Stomach (tissue), 9 donors: ENCODE measurements around the gene TWIST1. TPM values are rescaled to one million over a fixed set of nuclear protein-coding genes. Genes with fewer than 3 reads are reported as not detected.

ENCODE experiments used
- DNase-seq, 2 donors: peaks; one replicate each; pipeline versions ENCODE4 v3.0.0 to v3.0.0-alpha.2; 2013 to 2019
- H3K27ac ChIP-seq, 5 donors: fragments of 200-600 bp in 4 of 5; sonication (generic) in 4 of 5; one replicate each; pipeline ENCODE4 v1.5.1; 2013 to 2019; ENCODE audit warnings: mild to moderate bottlenecking in 1 of 5, moderate library complexity in 1 of 5
- H3K27me3 ChIP-seq, 3 donors: fragments of 200-600 bp; sonication (generic); one replicate each; pipeline ENCODE4 v1.5.1; 2017 to 2019; ENCODE audit warnings: mixed run types in 1 of 3
- H3K36me3 ChIP-seq, 4 donors: fragments of 200-600 bp; sonication (generic); 1 replicate in 3 of 4; 2 replicates in 1 of 4; pipeline ENCODE4 v1.5.1; 2016 to 2019
- H3K4me1 ChIP-seq, 4 donors: fragments of 200-600 bp; sonication (generic); one replicate each; pipeline ENCODE4 v1.5.1; 2016 to 2019
- H3K4me3 ChIP-seq, 4 donors: fragments of 200-600 bp; sonication (generic) in 3 of 4; one replicate each; pipeline ENCODE4 v1.5.1; 2016 to 2019; ENCODE audit warnings: mild to moderate bottlenecking in 1 of 4
- H3K9me3 ChIP-seq, 4 donors: fragments of 200-600 bp; sonication (generic); one replicate each; pipeline ENCODE4 v1.5.1; 2016 to 2019
- EP300 ChIP-seq: sonication (generic); formaldehyde crosslinking; IDR thresholded peaks from one replicate; pipeline ENCODE4 v1.6.1; 2017; ENCODE audit warnings: antibody characterized with exemption
- POLR2A ChIP-seq, 4 donors: fragments of 450-650 bp; IDR thresholded peaks; one replicate each; pipeline ENCODE4 v1.6.1; 2016; ENCODE audit warnings: antibody characterized with exemption in 4 of 4, control low read depth in 2 of 4, mild to moderate bottlenecking in 1 of 4, moderate library complexity in 1 of 4
- POLR2AphosphoS5 ChIP-seq, 3 donors: sonication (generic); formaldehyde crosslinking; IDR thresholded peaks; one replicate each; pipeline ENCODE4 v1.6.1; 2016; ENCODE audit warnings: antibody characterized with exemption in 3 of 3
- whole genome bisulfite sequencing, 5 donors: extraction: QIAGEN DNeasy Blood & Tissue Kit in 3 of 5; methylation state at CpG; one replicate each; pipeline versions ENCODE4 v1.1.5 to v1.1.7; 2013 to 2018; 5-methylcytosine and 5-hydroxymethylcytosine counted together
- intact Hi-C: fragments of 100-400 bp; cut with DNase I; formaldehyde crosslinking; loops from one replicate; pipeline ENCODE4 v1.15.1; 2023; ENCODE audit warnings: low total_unique reads
- polyA plus RNA-seq, 3 donors: library from polyadenylated mRNA; stranded (reverse); fragments of 200-250 nt; gene quantifications; one replicate each; pipeline ENCODE4 v1.2.3, GENCODE V29; 2013
- total RNA-seq, 5 donors: library from RNA; depleted of rRNA; stranded (reverse); fragments of >200 nt; gene quantifications; one replicate each; pipeline versions ENCODE4 v1.1.0 to v1.2.3, GENCODE V29; 2014 to 2016
- TF ChIP-seq, protein P1 (sequence below), 7 experiments: fragments of 450-650 bp in 4 of 7; fragments of 200-600 bp in 3 of 7; sonication (generic) in 3 of 7; IDR thresholded peaks; one replicate each; pipeline ENCODE4 v1.5.1; 2016 to 2019; ENCODE audit warnings: antibody characterized with exemption in 7 of 7, control low read depth in 2 of 7, mild to moderate bottlenecking in 1 of 7
- donor health status: healthy with polysubstance abuse.
- donor health status: Bipolar disorder and iron deficiency.
- donor health status: healthy.

Gene TWIST1
- total and polyA plus RNA-seq, 8 donors = 0.58 to 169 (median 4.6) TPM; not detected in 1

DNA sequence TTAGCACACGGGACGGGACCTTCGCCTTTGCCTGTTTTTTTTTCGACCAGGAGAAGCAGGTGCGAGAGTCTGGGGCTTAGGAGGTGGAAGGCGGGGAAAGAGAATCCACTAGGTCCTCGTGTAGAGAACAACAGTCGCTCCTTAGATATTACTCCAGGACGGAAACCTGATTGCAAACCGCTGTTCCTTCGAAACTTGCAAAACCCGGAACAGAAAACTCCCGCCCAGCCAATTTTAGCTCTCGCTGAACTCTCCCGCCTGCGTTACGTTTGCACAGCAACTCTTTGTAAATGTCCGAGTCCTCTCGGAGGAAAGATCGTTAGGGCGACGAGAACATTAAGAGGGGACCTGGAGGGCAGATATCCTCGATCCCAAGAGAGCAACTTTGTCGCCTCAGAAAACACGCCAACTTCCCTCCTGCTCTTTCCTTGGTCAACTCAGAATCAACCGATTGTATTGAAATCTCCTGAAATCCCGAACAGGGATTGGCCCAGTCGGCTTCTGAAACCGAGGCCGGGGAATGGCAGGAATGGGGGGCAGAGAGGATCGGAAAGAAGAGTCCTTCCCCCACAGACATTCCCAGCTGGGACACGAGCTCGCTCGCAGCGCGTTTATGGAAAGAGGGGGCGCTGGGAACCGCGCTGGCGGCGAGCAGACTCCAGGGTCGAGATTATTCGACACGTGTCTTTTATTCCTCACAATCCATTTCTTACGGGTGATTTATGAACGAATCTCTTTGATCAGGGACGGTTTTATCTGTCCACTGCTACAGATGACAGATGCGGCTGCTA, 9.9 kb downstream of the TWIST1 start:
- Histone ChIP-seq H3K9me3 (peaks cover 0 to 4% (median 0%) of the 10 kb centered on the region in 4 donors), H3K27ac (peak overlapping the region in 3 of 5 donors; percentile 55 to 81 (median 61)), H3K27me3 (peaks cover 4 to 99% (median 69%) of the 10 kb centered on the region in 3 donors), H3K4me3 (peak overlapping the region; percentile 40 to 44 (median 42)), H3K36me3 (no peaks in the 10 kb centered on the region), H3K4me1 (peaks cover 4 to 31% (median 25%) of the 10 kb centered on the region in 4 donors)
- DNase-seq = peak in 1 of 2 donors; percentile 77
- 2 to 4% (median 4%) methylated on average over 37 to 48 of the region's 48 CpGs for WGBS, 5 donors
- intact Hi-C loops = no loop called here
- TF ChIP-seq, protein P1, sequence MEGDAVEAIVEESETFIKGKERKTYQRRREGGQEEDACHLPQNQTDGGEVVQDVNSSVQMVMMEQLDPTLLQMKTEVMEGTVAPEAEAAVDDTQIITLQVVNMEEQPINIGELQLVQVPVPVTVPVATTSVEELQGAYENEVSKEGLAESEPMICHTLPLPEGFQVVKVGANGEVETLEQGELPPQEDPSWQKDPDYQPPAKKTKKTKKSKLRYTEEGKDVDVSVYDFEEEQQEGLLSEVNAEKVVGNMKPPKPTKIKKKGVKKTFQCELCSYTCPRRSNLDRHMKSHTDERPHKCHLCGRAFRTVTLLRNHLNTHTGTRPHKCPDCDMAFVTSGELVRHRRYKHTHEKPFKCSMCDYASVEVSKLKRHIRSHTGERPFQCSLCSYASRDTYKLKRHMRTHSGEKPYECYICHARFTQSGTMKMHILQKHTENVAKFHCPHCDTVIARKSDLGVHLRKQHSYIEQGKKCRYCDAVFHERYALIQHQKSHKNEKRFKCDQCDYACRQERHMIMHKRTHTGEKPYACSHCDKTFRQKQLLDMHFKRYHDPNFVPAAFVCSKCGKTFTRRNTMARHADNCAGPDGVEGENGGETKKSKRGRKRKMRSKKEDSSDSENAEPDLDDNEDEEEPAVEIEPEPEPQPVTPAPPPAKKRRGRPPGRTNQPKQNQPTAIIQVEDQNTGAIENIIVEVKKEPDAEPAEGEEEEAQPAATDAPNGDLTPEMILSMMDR (IDR thresholded peaks at IDR 0.05) = no peak
- TF ChIP-seq POLR2A (IDR thresholded peaks at IDR 0.05) (no peak), EP300 (no peak), POLR2AphosphoS5 (IDR thresholded peaks at IDR 0.05) (no peak)

DNA sequence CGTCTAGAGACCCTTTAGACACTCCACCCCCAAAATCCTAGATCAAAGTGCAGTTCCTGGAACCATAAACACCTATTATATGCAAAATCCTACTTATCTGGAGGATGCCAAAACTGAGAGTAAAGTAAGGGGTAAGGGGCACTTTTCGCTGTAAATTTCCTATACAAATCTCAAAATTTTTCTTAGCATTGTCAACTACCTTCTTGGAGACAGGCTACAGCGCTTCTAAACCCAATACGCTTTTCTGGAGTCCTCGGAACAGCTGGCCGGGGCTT, 10.4 kb downstream of the TWIST1 start:
- Histone ChIP-seq H3K27ac (peak overlapping the region in 3 of 5 donors; percentile 55 to 81 (median 61)), H3K36me3 (no peaks in the 10 kb centered on the region), H3K9me3 (peaks cover 0 to 4% (median 0%) of the 10 kb centered on the region in 4 donors), H3K4me1 (peaks cover 4 to 26% (median 22%) of the 10 kb centered on the region in 4 donors), H3K4me3 (peak overlapping the region; percentile 40 to 44 (median 42)), H3K27me3 (peaks cover 0 to 99% (median 63%) of the 10 kb centered on the region in 3 donors)
- intact Hi-C loops = no loop called here
- DNase-seq = no peak
- TF ChIP-seq POLR2AphosphoS5 (IDR thresholded peaks at IDR 0.05) (no peak), POLR2A (IDR thresholded peaks at IDR 0.05) (no peak), EP300 (no peak)
- TF ChIP-seq, protein P1 (IDR thresholded peaks at IDR 0.05) = no peak
- WGBS, 5 donors = 1 to 8% (median 5%) methylated on average over 6 of the region's 6 CpGs

DNA sequence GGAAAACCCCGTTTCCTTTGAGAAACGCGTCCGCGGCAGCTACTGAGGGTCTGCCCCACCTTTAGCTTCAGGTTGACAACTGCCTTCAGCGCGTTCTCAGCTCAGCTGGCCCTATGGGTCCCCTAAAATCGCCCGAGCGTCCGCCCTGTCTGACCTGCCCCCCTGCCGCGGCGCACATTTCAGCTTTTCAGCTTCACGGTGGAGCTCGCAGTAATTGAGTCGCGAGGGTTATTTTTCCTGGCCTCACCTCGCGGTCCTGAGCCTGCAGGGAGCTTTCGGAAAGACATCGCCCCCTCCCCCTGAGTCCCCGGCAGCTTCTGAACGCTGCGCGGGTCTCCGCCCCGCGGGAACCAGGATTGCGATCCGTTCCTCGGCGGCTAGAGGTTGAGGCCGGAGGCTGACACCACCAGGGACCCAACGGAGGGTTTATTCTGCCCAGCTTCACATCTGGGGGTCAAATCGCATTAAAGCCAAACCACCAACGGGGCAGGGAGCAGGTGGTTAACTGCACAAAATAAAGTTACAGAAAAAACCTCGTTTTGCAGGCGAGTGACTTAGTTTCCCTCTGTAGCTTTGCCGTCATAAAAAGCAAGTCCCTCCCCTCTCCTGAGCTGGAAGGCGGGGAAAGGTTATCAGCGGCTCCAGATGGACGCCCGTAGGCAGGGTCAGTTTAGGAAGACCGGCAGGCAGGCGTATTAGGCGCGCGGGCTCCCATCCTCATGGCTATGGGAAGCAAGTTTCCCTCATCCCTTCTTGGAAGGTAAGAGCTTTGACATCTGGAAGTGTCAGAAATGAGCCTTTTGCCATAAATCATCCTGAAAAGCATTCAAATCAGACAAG, 11.0 kb downstream of the TWIST1 start:
- peaks cover 0 to 99% (median 58%) of the 10 kb centered on the region in 3 donors for H3K27me3 ChIP-seq
- 5 to 8% (median 6%) methylated on average over 33 to 49 of the region's 49 CpGs for WGBS, 5 donors
- peak overlapping the region in 3 of 5 donors; percentile 55 to 81 (median 61) for H3K27ac ChIP-seq
- intact Hi-C loops = no loop called here
- TF ChIP-seq, protein P1 (IDR thresholded peaks at IDR 0.05) = no peak
- TF ChIP-seq POLR2A (IDR thresholded peaks at IDR 0.05) = no peak
- TF ChIP-seq POLR2AphosphoS5 (IDR thresholded peaks at IDR 0.05) = no peak
- no peak for TF ChIP-seq EP300
- peaks cover 0 to 4% (median 0%) of the 10 kb centered on the region in 4 donors for H3K9me3 ChIP-seq
- H3K4me3 ChIP-seq = peak overlapping the region; percentile 40 to 44 (median 42)
- peaks cover 4 to 26% (median 22%) of the 10 kb centered on the region in 4 donors for H3K4me1 ChIP-seq
- DNase-seq = peak in 1 of 2 donors; percentile 31
- no peaks in the 10 kb centered on the region for H3K36me3 ChIP-seq

DNA sequence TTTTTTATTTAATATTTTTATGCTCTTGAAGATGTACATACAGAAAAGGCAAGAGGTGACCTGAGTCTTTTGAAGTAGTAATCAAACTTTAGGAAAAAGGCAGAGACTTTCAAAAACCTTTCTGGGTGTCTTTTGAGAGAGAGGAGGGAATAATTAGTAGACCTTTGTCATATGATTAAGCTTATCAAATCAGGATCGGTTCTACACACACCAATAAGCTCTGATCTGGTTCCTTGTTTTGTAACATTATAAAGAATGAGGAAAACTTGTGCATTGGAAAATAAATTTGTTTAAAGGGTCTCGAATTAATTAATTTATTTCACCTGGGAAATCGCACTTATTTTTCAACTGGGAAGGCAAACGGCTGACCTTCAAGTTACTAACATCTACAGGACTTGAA, 11.9 kb downstream of the TWIST1 start:
- intact Hi-C loops = no loop called here
- Histone ChIP-seq H3K36me3 (no peaks in the 10 kb centered on the region), H3K9me3 (peaks cover 0 to 4% (median 0%) of the 10 kb centered on the region in 4 donors), H3K4me3 (peak overlapping the region in 1 of 4 donors; percentile 43), H3K27ac (peak overlapping the region in 1 of 5 donors; percentile 81), H3K4me1 (peaks cover 4 to 26% (median 22%) of the 10 kb centered on the region in 4 donors), H3K27me3 (peaks cover 0 to 96% (median 50%) of the 10 kb centered on the region in 3 donors)
- TF ChIP-seq EP300 (no peak), POLR2A (IDR thresholded peaks at IDR 0.05) (no peak), POLR2AphosphoS5 (IDR thresholded peaks at IDR 0.05) (no peak)
- TF ChIP-seq, protein P1 (IDR thresholded peaks at IDR 0.05) = no peak
- DNase-seq = no peak
- WGBS, 5 donors = 14 to 38% (median 21%) methylated on average over 4 of the region's 4 CpGs
